Pancreas (tissue), 10 donors: ENCODE measurements around the gene PRELID2. TPM values are rescaled to one million over a fixed set of nuclear protein-coding genes. Genes with fewer than 3 reads are reported as not detected.

Experiments used
- ATAC-seq, 4 donors: fragments of 200-7000 bp; cut with Tn5 transposase; one replicate each; pipeline versions ENCODE4 v1.8.0 to v1.9.1; 2020; ENCODE audit warnings: mild to moderate bottlenecking in 4 of 4, moderate library complexity in 4 of 4
- DNase-seq, 6 donors: peaks; one replicate each; pipeline ENCODE4 v3.0.0-alpha.2; 2020
- FAIRE-seq: peaks from 2 replicates; lab custom pipeline; 2012; peaks lifted over from hg19 to GRCh38; lab: Jason Lieb, UNC
- H3K27ac ChIP-seq, 4 donors: fragments of 200-600 bp; sonication (generic); 1 replicate in 3 of 4; 2 replicates in 1 of 4; pipeline versions ENCODE4 v1.5.0 to v1.8.0; 2020
- H3K27me3 ChIP-seq, 4 donors: fragments of 200-600 bp; one replicate each; pipeline ENCODE4 v1.8.0; 2021
- H3K36me3 ChIP-seq, 3 donors: fragments of 200-600 bp; sonication (generic) in 1 of 3; one replicate each; pipeline versions ENCODE4 v1.5.0 to v1.8.0; 2020 to 2021
- H3K4me1 ChIP-seq, 3 donors: fragments of 200-600 bp; one replicate each; pipeline ENCODE4 v1.8.0; 2021
- H3K4me3 ChIP-seq, 4 donors: fragments of 200-600 bp; sonication (generic) in 2 of 4; one replicate each; pipeline versions ENCODE4 v1.5.0 to v1.8.0; 2020 to 2021
- H3K9me3 ChIP-seq, 4 donors: fragments of 200-600 bp; one replicate each; pipeline ENCODE4 v1.8.0; 2021
- WGBS, 2 donors: extraction: QIAGEN DNeasy Blood & Tissue Kit; methylation state at CpG; one replicate each; pipeline ENCODE4 v1.1.7; 2013; 5-methylcytosine and 5-hydroxymethylcytosine counted together
- intact Hi-C, 3 donors: fragments of 100-400 bp; cut with DNase I; formaldehyde crosslinking; loops; one replicate each; pipeline versions ENCODE4 v1.11.1 to v1.14.2; 2022
- polyA plus RNA-seq, 2 donors: library from polyadenylated mRNA; stranded (reverse); fragments of 200-250 nt; gene quantifications; one replicate each; pipeline ENCODE4 v1.2.3, GENCODE V29; 2013
- total RNA-seq, 6 donors: library from RNA; stranded (reverse); fragmentation: NEBNext Ultra II Directional in 4 of 6; extraction: Animal tissue kit (Norgen Biotek cat#: 25700) in 4 of 6; gene quantifications; one replicate each; pipeline versions ENCODE4 v1.2.1 to v1.2.4, GENCODE V29; 2021 to 2023
- TF ChIP-seq, protein P1 (sequence below), 4 donors: fragments of 200-600 bp; sonication (generic) in 3 of 4; IDR thresholded peaks; one replicate each; pipeline versions ENCODE4 v1.5.0 to v1.8.0; 2021; ENCODE audit warnings: antibody characterized with exemption in 4 of 4
- donor health status: healthy with polysubstance abuse.
- donor health status: DM: no; HTN: no; CAD: no; lungs with moderate emphysema.
- donor health status: DM: no; HTN: no; CAD: no.
- donor health status: control.
- donor health status: control.
- donor health status: Bipolar disorder and iron deficiency.
- donor health status: DM: yes; HTN: yes; CAD: no.
- donor health status: DM: no; HTN: no; CAD: no.
- donor health status: DM: no; HTN: no; CAD: no.
- donor health status: DM: yes; HTN: yes; CAD: no.

PRELID2 gene
- total and polyA plus RNA-seq, 8 donors, result 4.0 to 15.2 (median 10.0) TPM

DNA sequence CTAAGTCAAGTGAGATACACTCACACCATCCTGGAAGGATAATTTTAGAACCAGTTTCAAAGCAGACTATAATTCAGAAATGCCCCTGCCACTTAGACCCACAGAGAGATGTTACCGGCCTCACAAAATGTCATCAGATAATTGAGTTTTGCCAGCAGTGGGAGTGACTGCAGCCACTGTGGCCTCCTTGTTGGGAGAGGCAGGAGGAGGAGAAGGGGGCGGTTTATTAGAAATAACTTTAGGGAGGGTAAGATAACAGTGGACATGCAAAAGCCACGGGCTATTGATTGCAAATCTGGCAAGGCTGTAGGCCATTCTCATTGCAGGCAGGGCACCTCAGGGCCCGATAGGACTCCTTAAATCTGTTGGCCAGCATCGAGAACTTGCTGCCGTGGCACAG is 24.3 kb upstream of the PRELID2 start:
- no peak for FAIRE-seq
- TF ChIP-seq, protein P1, sequence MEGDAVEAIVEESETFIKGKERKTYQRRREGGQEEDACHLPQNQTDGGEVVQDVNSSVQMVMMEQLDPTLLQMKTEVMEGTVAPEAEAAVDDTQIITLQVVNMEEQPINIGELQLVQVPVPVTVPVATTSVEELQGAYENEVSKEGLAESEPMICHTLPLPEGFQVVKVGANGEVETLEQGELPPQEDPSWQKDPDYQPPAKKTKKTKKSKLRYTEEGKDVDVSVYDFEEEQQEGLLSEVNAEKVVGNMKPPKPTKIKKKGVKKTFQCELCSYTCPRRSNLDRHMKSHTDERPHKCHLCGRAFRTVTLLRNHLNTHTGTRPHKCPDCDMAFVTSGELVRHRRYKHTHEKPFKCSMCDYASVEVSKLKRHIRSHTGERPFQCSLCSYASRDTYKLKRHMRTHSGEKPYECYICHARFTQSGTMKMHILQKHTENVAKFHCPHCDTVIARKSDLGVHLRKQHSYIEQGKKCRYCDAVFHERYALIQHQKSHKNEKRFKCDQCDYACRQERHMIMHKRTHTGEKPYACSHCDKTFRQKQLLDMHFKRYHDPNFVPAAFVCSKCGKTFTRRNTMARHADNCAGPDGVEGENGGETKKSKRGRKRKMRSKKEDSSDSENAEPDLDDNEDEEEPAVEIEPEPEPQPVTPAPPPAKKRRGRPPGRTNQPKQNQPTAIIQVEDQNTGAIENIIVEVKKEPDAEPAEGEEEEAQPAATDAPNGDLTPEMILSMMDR (IDR thresholded peaks at IDR 0.05), result no peak
- Histone ChIP-seq H3K27ac (no peak overlapping the region), H3K27me3 (no peaks in the 10 kb centered on the region), H3K4me3 (no peak overlapping the region), H3K4me1 (no peaks in the 10 kb centered on the region), H3K9me3 (no peaks in the 10 kb centered on the region), H3K36me3 (no peaks in the 10 kb centered on the region)
- no peak for DNase-seq
- WGBS, 2 donors, result 77 to 83% methylated on average over 6 of the region's 6 CpGs
- intact Hi-C loops, result no loop called here
- ATAC-seq, result no peak

DNA sequence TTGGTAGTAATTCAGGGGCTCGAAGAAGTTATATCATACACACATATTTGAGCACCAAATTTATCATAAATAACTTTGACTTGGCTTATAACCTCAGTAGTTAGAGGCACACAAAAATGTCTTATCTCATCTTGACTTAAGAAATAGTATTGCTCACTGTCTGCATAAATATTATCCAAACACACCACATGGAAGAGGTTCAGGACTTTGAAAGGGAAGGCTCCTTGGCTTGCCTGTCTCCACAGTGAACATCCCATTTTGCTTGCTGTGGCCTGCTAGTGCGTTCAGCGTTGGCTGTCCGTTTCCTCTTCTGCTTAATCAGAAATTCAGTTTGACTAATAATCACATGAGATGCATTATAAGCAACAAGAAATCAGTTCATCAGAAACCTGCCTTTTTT is 23.8 kb upstream of the PRELID2 start:
- no peak overlapping the region for H3K4me3 ChIP-seq
- TF ChIP-seq, protein P1 (IDR thresholded peaks at IDR 0.05), result no peak
- no peaks in the 10 kb centered on the region for H3K4me1 ChIP-seq
- WGBS, 2 donors, result 70 to 75% methylated on average over 4 of the region's 4 CpGs
- intact Hi-C loops, result no loop called here
- ATAC-seq (peak in 1 of 4 donors; percentile 15), DNase-seq (no peak), FAIRE-seq (no peak)
- H3K36me3 ChIP-seq, result no peaks in the 10 kb centered on the region
- no peaks in the 10 kb centered on the region for H3K27me3 ChIP-seq
- H3K9me3 ChIP-seq, result no peaks in the 10 kb centered on the region
- H3K27ac ChIP-seq, result no peak overlapping the region

DNA sequence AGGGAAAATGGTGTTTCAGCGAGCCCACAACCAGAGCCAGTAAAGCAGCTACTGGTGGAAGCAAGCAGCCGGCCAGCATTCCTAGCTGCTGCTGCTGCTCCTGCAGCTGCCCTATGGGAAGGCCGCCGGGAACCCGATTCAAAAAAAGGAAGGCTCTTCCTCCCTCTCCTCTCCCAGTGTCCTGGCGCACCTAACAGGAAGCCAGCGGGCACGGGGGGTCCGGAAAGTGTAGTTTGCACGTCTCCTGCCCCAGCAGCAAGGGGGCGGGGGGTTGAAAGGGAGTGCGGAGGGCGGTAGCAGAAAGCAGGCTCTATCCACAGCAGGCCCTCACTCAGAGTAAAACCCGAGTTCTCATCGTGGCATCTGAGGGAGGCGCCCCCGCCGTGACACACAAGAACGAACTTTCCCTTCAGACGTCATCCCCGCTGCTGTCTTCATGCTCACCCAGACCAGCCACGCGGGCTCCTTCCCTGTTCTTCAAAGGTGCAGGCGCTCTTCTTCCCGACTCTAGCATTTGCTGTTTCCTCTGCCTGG is 21.2 kb upstream of the PRELID2 start:
- TF ChIP-seq, protein P1 (IDR thresholded peaks at IDR 0.05), result no peak
- H3K4me1 ChIP-seq, result no peaks in the 10 kb centered on the region
- intact Hi-C loops, result no loop called here
- H3K9me3 ChIP-seq, result no peaks in the 10 kb centered on the region
- H3K27me3 ChIP-seq, result no peaks in the 10 kb centered on the region
- peak in 5 of 6 donors; percentile 7 to 61 (median 18) for DNase-seq
- H3K4me3 ChIP-seq, result peak overlapping the region in 2 of 4 donors; percentile 3 to 30
- FAIRE-seq, result no peak
- H3K27ac ChIP-seq, result peak overlapping the region in 1 of 4 donors; percentile 3
- WGBS, 2 donors, result 27 to 39% methylated on average over 24 to 25 of the region's 25 CpGs
- ATAC-seq, result peak in 3 of 4 donors; percentile 67 to 75 (median 73)
- H3K36me3 ChIP-seq, result no peaks in the 10 kb centered on the region

DNA sequence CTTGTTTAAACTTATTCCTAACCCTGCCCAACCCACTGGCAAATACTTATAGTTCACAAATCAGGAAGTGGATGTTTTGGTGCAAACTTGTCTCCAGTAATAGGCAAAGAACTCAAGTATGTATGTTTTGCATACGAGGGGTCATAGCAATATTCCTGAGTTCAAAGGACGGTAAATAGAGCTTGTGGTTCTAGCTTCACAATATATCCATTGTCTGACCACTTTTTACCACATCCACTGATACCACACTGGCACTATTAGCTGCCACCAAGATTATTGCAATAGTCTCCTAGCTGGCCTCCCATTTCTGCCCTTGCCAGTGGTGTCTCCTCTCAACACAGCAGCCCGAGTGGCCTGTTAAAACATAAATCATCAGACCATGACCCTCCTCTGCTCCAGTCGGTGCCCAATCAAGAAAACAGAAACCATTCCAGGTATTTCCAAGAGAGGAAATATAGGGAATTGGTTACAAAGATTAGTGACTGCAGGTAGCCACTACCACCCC is 20.7 kb upstream of the PRELID2 start:
- H3K4me3 ChIP-seq, result peak overlapping the region in 2 of 4 donors; percentile 3 to 30
- no peaks in the 10 kb centered on the region for H3K9me3 ChIP-seq
- DNase-seq (no peak), ATAC-seq (peak in 3 of 4 donors; percentile 13 to 46 (median 36)), FAIRE-seq (no peak)
- no peaks in the 10 kb centered on the region for H3K27me3 ChIP-seq
- no peaks in the 10 kb centered on the region for H3K4me1 ChIP-seq
- no peaks in the 10 kb centered on the region for H3K36me3 ChIP-seq
- 68 to 72% methylated on average over 4 of the region's 4 CpGs for WGBS, 2 donors
- H3K27ac ChIP-seq, result peak overlapping the region in 1 of 4 donors; percentile 3
- intact Hi-C loops, result no loop called here
- TF ChIP-seq, protein P1 (IDR thresholded peaks at IDR 0.05), result no peak

DNA sequence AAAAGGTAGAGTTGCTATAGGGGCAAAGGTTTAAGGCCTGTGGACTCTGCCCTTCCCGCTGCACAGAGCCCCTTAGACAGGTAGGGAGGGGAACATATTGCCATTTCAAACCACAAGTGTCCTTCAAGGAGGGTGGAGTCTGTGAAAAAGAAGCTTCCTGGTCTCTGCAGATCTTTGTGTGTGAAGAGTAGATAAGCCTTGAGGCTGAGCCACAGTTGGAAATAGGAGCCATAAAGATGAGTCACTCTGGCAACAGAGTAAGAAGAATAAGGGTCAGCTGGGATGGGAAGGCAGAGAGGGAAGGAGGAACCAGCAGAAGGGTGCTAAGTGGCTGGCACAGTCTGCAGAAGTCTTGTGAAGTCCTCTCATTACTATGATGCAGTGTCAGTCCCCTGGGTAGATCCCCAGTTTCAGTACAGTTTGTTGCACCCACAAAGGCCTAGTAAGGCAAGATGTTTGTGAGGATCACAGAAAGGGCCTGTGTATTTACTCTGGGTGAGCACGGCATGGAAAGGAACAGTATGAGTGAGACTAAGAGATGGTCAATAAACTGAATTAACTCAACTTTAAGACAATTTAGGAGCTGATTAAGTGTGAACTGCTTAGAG is 19.6 kb upstream of the PRELID2 start:
- ATAC-seq, result peak in 3 of 4 donors; percentile 46 to 74 (median 71)
- no peak for DNase-seq
- Histone ChIP-seq H3K4me3 (no peak overlapping the region), H3K27me3 (no peaks in the 10 kb centered on the region), H3K4me1 (no peaks in the 10 kb centered on the region), H3K27ac (no peak overlapping the region), H3K36me3 (no peaks in the 10 kb centered on the region), H3K9me3 (no peaks in the 10 kb centered on the region)
- TF ChIP-seq, protein P1 (IDR thresholded peaks at IDR 0.05), result no peak
- peak; percentile 67 for FAIRE-seq
- 92% methylated on average over 2 of the region's 2 CpGs for WGBS, 2 donors
- intact Hi-C loops, result no loop called here
